GM23338 (cell line): Measurements from ENCODE around the gene UHMK1. TPM values are rescaled to one million over a fixed set of nuclear protein-coding genes. Genes with fewer than 3 reads are reported as not detected.

ENCODE experiments used
- ATAC-seq: fragments of 200-7000 bp; cut with Tn5 transposase; 3 replicates; pipeline ENCODE4 v1.9.1; 2020
- DNase-seq: peaks from one replicate; pipeline ENCODE4 v3.0.0-alpha.2; 2015; ENCODE audit warnings: low spot score
- H2AFZ ChIP-seq: fragments of 200-600 bp; sonication (generic); 2 replicates; pipeline ENCODE4 v1.8.0; 2016; ENCODE audit warnings: antibody characterized with exemption, mild to moderate bottlenecking, moderate library complexity
- H3F3A ChIP-seq: fragments of 200-600 bp; sonication (generic); replicated peaks from 2 replicates; pipeline ENCODE4 v1.8.0; 2017; ENCODE audit warnings: antibody characterized with exemption, mixed run types, low read depth
- H3K27ac ChIP-seq: fragments of 200-600 bp; sonication (generic); 2 replicates; pipeline ENCODE4 v1.6.1; 2016; ENCODE audit warnings: low read depth
- H3K27me3 ChIP-seq: fragments of 200-600 bp; sonication (generic); 2 replicates; pipeline ENCODE4 v1.8.0; 2016; ENCODE audit warnings: mild to moderate bottlenecking, mixed run types, moderate library complexity; ENCODE audit not compliant: insufficient read depth
- H3K36me3 ChIP-seq: fragments of 200-600 bp; sonication (generic); 2 replicates; pipeline ENCODE4 v1.8.0; 2016; ENCODE audit warnings: mild to moderate bottlenecking; ENCODE audit not compliant: insufficient read depth
- H3K4me1 ChIP-seq: fragments of 200-600 bp; sonication (generic); 2 replicates; pipeline ENCODE4 v1.8.0; 2016; ENCODE audit warnings: mild to moderate bottlenecking, moderate library complexity; ENCODE audit not compliant: insufficient read depth
- H3K4me2 ChIP-seq: fragments of 200-600 bp; sonication (generic); 2 replicates; pipeline ENCODE4 v1.7.1; 2017; ENCODE audit warnings: mixed run types
- H3K4me3 ChIP-seq: fragments of 200-600 bp; sonication (generic); 2 replicates; pipeline ENCODE4 v1.6.1; 2016; ENCODE audit warnings: mixed run types
- H3K79me2 ChIP-seq: fragments of 200-600 bp; sonication (generic); replicated peaks from 2 replicates; pipeline ENCODE4 v1.8.0; 2017; ENCODE audit warnings: mild to moderate bottlenecking; ENCODE audit not compliant: insufficient read depth
- H3K9me2 ChIP-seq: fragments of 200-600 bp; sonication (generic); 2 replicates; pipeline ENCODE4 v1.8.0; 2017; ENCODE audit not compliant: insufficient read depth
- H4K20me1 ChIP-seq: fragments of 200-600 bp; sonication (generic); replicated peaks from 2 replicates; pipeline ENCODE4 v1.8.0; 2017; ENCODE audit warnings: mild to moderate bottlenecking; ENCODE audit not compliant: insufficient read depth
- H3K27ac Mint-ChIP-seq: 2 replicates; pipeline ENCODE4 v1.8.0; 2020; ENCODE audit warnings: inconsistent platforms, mild to moderate bottlenecking, moderate library complexity, mixed read lengths
- H3K27me3 Mint-ChIP-seq: 3 replicates; pipeline ENCODE4 v1.8.0; 2022; ENCODE audit warnings: low read depth, mild to moderate bottlenecking, moderate library complexity, mixed read lengths, inconsistent platforms; ENCODE audit not compliant: insufficient read depth, poor library complexity
- H3K36me3 Mint-ChIP-seq: 3 replicates; pipeline ENCODE4 v1.8.0; 2021; ENCODE audit warnings: low read depth, mild to moderate bottlenecking, inconsistent platforms, moderate library complexity, mixed read lengths
- H3K4me1 Mint-ChIP-seq: 3 replicates; pipeline ENCODE4 v1.8.0; 2020; ENCODE audit warnings: mild to moderate bottlenecking, inconsistent platforms, mixed read lengths
- H3K4me3 Mint-ChIP-seq: 3 replicates; pipeline ENCODE4 v1.8.0; 2021; ENCODE audit warnings: moderate library complexity, mild to moderate bottlenecking, inconsistent platforms, mixed read lengths
- H3K9me3 Mint-ChIP-seq: 3 replicates; pipeline ENCODE4 v1.8.0; 2020; ENCODE audit warnings: moderate library complexity, mild to moderate bottlenecking, inconsistent platforms, mixed read lengths
- EZH2 ChIP-seq: fragments of 200-600 bp; sonication (generic); IDR thresholded peaks from one replicate; pipeline ENCODE4 v1.8.0; 2017; ENCODE audit warnings: antibody characterized with exemption, mild to moderate bottlenecking, low read depth; ENCODE audit not compliant: unreplicated experiment
- EZH2phosphoT487 ChIP-seq: fragments of 200-600 bp; sonication (generic); IDR thresholded peaks from one replicate; pipeline ENCODE4 v1.8.1; 2018; ENCODE audit warnings: antibody characterized with exemption; ENCODE audit not compliant: unreplicated experiment
- JUNB ChIP-seq: IDR thresholded peaks from one replicate; pipeline ENCODE4 v1.6.1; 2016; ENCODE audit warnings: antibody characterized with exemption; ENCODE audit not compliant: unreplicated experiment
- POLR2AphosphoS5 ChIP-seq: IDR thresholded peaks from 2 replicates; pipeline ENCODE4 v1.6.1; 2016; ENCODE audit warnings: antibody characterized with exemption, low read depth
- STAT1 ChIP-seq: IDR thresholded peaks from one replicate; pipeline ENCODE4 v1.6.1; 2016; ENCODE audit warnings: antibody characterized with exemption; ENCODE audit not compliant: unreplicated experiment
- ZNF114 ChIP-seq: fragments of 250-450 bp; sonication (Bioruptor Pico); IDR thresholded peaks from 2 replicates; pipeline ENCODE4 v1.5.0; 2020; ENCODE audit warnings: mild to moderate bottlenecking, moderate library complexity
- polyA plus RNA-seq: library from polyadenylated mRNA; unstranded; fragments of >200 nt; fragmentation: Nextera tagmentation; extraction: Ambion mirVana; gene quantifications from 2 replicates; pipeline ENCODE4 v1.2.1, GENCODE V29; 2016
- total RNA-seq: library from RNA; depleted of rRNA; stranded (reverse); fragments of >200 nt; shearing (Covaris generic); gene quantifications from 2 replicates; pipeline ENCODE4 v1.2.3, GENCODE V29; 2014
- TF ChIP-seq, protein P1 (sequence below): IDR thresholded peaks from one replicate; pipeline ENCODE4 v1.6.1; 2018; ENCODE audit warnings: antibody characterized with exemption; ENCODE audit not compliant: unreplicated experiment
- TF ChIP-seq, protein P2 (sequence below): IDR thresholded peaks from 2 replicates; pipeline ENCODE4 v1.6.1; 2016; ENCODE audit warnings: antibody characterized with exemption
- TF ChIP-seq, protein P3 (sequence below), 2 experiments: fragments of 200-600 bp in 1 of 2; sonication (generic) in 1 of 2; conservative IDR thresholded peaks; 2 replicates each; pipeline versions ENCODE4 v1.5.1 to v1.6.1; 2016 to 2017; ENCODE audit warnings: antibody characterized with exemption in 2 of 2, low read depth in 2 of 2, mild to moderate bottlenecking in 2 of 2, moderate library complexity in 1 of 2

UHMK1 gene
- total and polyA plus RNA-seq, 2 experiments from 2014 or later: 8.6 to 28.3 TPM

DNA sequence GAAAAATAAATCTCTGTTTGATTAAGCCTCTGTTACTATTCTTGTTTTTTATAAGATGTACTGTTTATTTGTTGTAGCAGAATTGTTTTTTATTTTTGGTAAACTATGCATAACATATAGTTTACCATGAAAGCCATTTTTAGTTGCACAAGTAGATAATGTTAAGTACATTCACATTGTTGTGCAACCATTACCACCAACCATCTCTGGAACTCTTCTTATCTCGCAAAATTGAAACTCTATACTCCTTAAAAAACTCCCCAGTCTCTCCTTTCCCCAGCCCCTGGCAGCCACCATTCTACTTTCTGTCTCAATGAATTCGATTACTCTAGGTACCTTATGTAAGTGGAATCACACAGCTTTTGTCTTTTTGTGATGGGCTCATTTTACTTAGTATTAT is 27.4 kb upstream of the UHMK1 start (continued):
- TF ChIP-seq POLR2AphosphoS5: no peak
- TF ChIP-seq EZH2phosphoT487: no peak
- TF ChIP-seq ZNF114 (CRISPR knock-in tag): no peak
- TF ChIP-seq, protein P1, sequence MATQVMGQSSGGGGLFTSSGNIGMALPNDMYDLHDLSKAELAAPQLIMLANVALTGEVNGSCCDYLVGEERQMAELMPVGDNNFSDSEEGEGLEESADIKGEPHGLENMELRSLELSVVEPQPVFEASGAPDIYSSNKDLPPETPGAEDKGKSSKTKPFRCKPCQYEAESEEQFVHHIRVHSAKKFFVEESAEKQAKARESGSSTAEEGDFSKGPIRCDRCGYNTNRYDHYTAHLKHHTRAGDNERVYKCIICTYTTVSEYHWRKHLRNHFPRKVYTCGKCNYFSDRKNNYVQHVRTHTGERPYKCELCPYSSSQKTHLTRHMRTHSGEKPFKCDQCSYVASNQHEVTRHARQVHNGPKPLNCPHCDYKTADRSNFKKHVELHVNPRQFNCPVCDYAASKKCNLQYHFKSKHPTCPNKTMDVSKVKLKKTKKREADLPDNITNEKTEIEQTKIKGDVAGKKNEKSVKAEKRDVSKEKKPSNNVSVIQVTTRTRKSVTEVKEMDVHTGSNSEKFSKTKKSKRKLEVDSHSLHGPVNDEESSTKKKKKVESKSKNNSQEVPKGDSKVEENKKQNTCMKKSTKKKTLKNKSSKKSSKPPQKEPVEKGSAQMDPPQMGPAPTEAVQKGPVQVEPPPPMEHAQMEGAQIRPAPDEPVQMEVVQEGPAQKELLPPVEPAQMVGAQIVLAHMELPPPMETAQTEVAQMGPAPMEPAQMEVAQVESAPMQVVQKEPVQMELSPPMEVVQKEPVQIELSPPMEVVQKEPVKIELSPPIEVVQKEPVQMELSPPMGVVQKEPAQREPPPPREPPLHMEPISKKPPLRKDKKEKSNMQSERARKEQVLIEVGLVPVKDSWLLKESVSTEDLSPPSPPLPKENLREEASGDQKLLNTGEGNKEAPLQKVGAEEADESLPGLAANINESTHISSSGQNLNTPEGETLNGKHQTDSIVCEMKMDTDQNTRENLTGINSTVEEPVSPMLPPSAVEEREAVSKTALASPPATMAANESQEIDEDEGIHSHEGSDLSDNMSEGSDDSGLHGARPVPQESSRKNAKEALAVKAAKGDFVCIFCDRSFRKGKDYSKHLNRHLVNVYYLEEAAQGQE: no peak
- TF ChIP-seq JUNB: no peak
- TF ChIP-seq, protein P2, sequence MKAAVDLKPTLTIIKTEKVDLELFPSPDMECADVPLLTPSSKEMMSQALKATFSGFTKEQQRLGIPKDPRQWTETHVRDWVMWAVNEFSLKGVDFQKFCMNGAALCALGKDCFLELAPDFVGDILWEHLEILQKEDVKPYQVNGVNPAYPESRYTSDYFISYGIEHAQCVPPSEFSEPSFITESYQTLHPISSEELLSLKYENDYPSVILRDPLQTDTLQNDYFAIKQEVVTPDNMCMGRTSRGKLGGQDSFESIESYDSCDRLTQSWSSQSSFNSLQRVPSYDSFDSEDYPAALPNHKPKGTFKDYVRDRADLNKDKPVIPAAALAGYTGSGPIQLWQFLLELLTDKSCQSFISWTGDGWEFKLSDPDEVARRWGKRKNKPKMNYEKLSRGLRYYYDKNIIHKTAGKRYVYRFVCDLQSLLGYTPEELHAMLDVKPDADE: no peak
- no peak for TF ChIP-seq STAT1
- TF ChIP-seq, protein P3, sequence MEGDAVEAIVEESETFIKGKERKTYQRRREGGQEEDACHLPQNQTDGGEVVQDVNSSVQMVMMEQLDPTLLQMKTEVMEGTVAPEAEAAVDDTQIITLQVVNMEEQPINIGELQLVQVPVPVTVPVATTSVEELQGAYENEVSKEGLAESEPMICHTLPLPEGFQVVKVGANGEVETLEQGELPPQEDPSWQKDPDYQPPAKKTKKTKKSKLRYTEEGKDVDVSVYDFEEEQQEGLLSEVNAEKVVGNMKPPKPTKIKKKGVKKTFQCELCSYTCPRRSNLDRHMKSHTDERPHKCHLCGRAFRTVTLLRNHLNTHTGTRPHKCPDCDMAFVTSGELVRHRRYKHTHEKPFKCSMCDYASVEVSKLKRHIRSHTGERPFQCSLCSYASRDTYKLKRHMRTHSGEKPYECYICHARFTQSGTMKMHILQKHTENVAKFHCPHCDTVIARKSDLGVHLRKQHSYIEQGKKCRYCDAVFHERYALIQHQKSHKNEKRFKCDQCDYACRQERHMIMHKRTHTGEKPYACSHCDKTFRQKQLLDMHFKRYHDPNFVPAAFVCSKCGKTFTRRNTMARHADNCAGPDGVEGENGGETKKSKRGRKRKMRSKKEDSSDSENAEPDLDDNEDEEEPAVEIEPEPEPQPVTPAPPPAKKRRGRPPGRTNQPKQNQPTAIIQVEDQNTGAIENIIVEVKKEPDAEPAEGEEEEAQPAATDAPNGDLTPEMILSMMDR (conservative IDR thresholded peaks at IDR 0.05; ENCODE audit: low read depth in 2 of 2): no peak
- no peak for TF ChIP-seq EZH2

- ATAC-seq (peak; percentile 81), DNase-seq (peak; percentile 84)
- Histone ChIP-seq H3K4me3 (no peak overlapping the region), H3K9me2 (no peaks in the 10 kb centered on the region), H4K20me1 (no peaks in the 10 kb centered on the region), H3K4me2 (no peak overlapping the region), H3F3A (no peaks in the 10 kb centered on the region), H3K4me1 (peaks cover 7% of the 10 kb centered on the region), H3K79me2 (no peaks in the 10 kb centered on the region), H3K27me3 (no peaks in the 10 kb centered on the region), H3K36me3 (no peaks in the 10 kb centered on the region), H3K27ac (no peak overlapping the region), H2AFZ (peak overlapping the region; percentile 4; the same call in 1 of the 2 replicates)
- Mint-ChIP-seq H3K4me1 (peaks cover 17% of the 10 kb centered on the region; the same call in 2 of the 3 replicates), H3K36me3 (peaks cover 3% of the 10 kb centered on the region; the same call in 2 of the 3 replicates), H3K4me3 (peak overlapping the region; percentile 33; the same call in 2 of the 3 replicates), H3K27me3 (peaks cover 8% of the 10 kb centered on the region), H3K9me3 (peaks cover 8% of the 10 kb centered on the region; the same call in 2 of the 3 replicates), H3K27ac (peak overlapping the region; percentile 58)
- no peak for TF ChIP-seq JUNB
These were observed 26.2 kb upstream of the UHMK1 start for GRCh38 chr1:162471290-162471853.
